Measurements from ENCODE around the gene C11orf65.

- no peak for TF ChIP-seq CTCF (IDR thresholded peaks at IDR 0.05; ENCODE audit: low read length)
- no peak for TF ChIP-seq EZH2 (optimal IDR thresholded peaks at IDR 0.05; ENCODE audit: low read depth, low read length)
- TF ChIP-seq EZH2phosphoT487 (IDR thresholded peaks at IDR 0.05; ENCODE audit: low read length): no peak
Measured at GRCh38 chr11:108369064-108369463, 98.3 kb downstream of the C11orf65 start.
